K562 (cell line): Measurements from ENCODE around the gene KCNK3. TPM values are rescaled to one million over a fixed set of nuclear protein-coding genes. Genes with fewer than 3 reads are reported as not detected.
A peak's percentile ranks its signal among the peaks of the same experiment; 100 is the strongest.

Experiments used
- ARNT ChIP-seq, 2 experiments: fragments of 450-650 bp; IDR thresholded peaks; 2 replicates each; pipeline ENCODE4 v1.6.1; 2016; ENCODE audit warnings: mild to moderate bottlenecking in 1 of 2
- ETS1 ChIP-seq: conservative IDR thresholded peaks from 2 replicates; pipeline ENCODE4 v1.6.1; 2011; ENCODE audit warnings: low read depth, mild to moderate bottlenecking, low read length; ENCODE audit not compliant: control insufficient read depth
- FOXA1 ChIP-seq: fragments of 450-650 bp; IDR thresholded peaks from 2 replicates; pipeline ENCODE4 v1.6.1; 2016; ENCODE audit warnings: mild to moderate bottlenecking, borderline replicate concordance
- HDAC2 ChIP-seq: fragments of 450-650 bp; IDR thresholded peaks from 2 replicates; pipeline ENCODE4 v1.6.1; 2016; ENCODE audit warnings: mild to moderate bottlenecking
- HNRNPK ChIP-seq: fragments of 200-400 bp; formaldehyde crosslinking; IDR thresholded peaks from one replicate; pipeline ENCODE4 v1.6.1; 2018; ENCODE audit warnings: mild to moderate bottlenecking, low read depth, low read length; ENCODE audit not compliant: poor library complexity, severe bottlenecking
- IRF9 ChIP-seq: fragments of 450-650 bp; IDR thresholded peaks from 2 replicates; pipeline ENCODE4 v1.6.1; 2016; ENCODE audit warnings: missing biosample characterization, missing genetic modification characterization
- KDM1A ChIP-seq, 2 experiments: fragments of 450-650 bp; IDR thresholded peaks; 2 replicates each; pipeline ENCODE4 v1.6.1; 2016; ENCODE audit warnings: mild to moderate bottlenecking in 2 of 2
- MAFK ChIP-seq: IDR thresholded peaks from 2 replicates; pipeline ENCODE4 v1.6.1; 2011; ENCODE audit warnings: low read length, improper control_type of control experiment
- NBN ChIP-seq: fragments of 450-650 bp; IDR thresholded peaks from 2 replicates; pipeline ENCODE4 v1.6.1; 2016; ENCODE audit warnings: low read depth, mild to moderate bottlenecking
- NKRF ChIP-seq: fragments of 450-650 bp; IDR thresholded peaks from 2 replicates; pipeline ENCODE4 v1.6.1; 2016; ENCODE audit warnings: borderline replicate concordance
- RBFOX2 ChIP-seq: fragments of 200-400 bp; formaldehyde crosslinking; IDR thresholded peaks from 2 replicates; pipeline ENCODE4 v1.6.1; 2017; ENCODE audit warnings: low read depth, mild to moderate bottlenecking, low read length, moderate library complexity
- SP1 ChIP-seq: sonication (generic); formaldehyde crosslinking; IDR thresholded peaks from 2 replicates; pipeline ENCODE4 v1.8.1; 2022; ENCODE audit warnings: mild to moderate bottlenecking, missing genetic modification reagents
- ZBTB11 ChIP-seq, 3 experiments: fragments of 200-800 bp in 1 of 3; fragments of 250-450 bp in 1 of 3; fragments of 450-650 bp in 1 of 3; sonication (Bioruptor Pico) in 1 of 3; sonication (Bioruptor generic) in 1 of 3; formaldehyde crosslinking in 1 of 3; IDR thresholded peaks; 2 replicates each; pipeline versions ENCODE4 v1.6.1 to v1.8.0; 2016 to 2022; ENCODE audit warnings: mild to moderate bottlenecking in 2 of 3, missing genetic modification characterization in 2 of 3, missing compliant biosample characterization in 1 of 3, moderate library complexity in 1 of 3
- ZNF592 ChIP-seq: fragments of 450-650 bp; IDR thresholded peaks from 2 replicates; pipeline ENCODE4 v1.6.1; 2017; ENCODE audit warnings: antibody characterized with exemption, mild to moderate bottlenecking
- ZNF77 ChIP-seq: fragments of 250-450 bp; sonication (Bioruptor Pico); IDR thresholded peaks from 2 replicates; pipeline ENCODE4 v1.5.0; 2020
- polyA plus RNA-seq, 8 experiments: library from polyadenylated mRNA; depleted of rRNA in 4 of 8; stranded (reverse) in 5 of 8; unstranded in 3 of 8; fragments of >200 nt; fragmentation: Nextera tagmentation in 2 of 8; fragmentation: Illumina TruSeq in 1 of 8; extraction: Ambion mirVana in 2 of 8; extraction: Trizol in 1 of 8; gene quantifications; 2 replicates each; pipeline versions ENCODE4 v1.2.1 to v1.2.3, GENCODE V29; 2011 to 2014; ENCODE audit warnings: inconsistent platforms in 1 of 8, missing spikeins in 1 of 8
- total RNA-seq, 7 experiments: library from RNA; depleted of rRNA in 6 of 7; stranded (reverse); fragments of >200 nt in 6 of 7; fragmentation: Illumina TruSeq in 2 of 7; extraction: Trizol in 2 of 7; gene quantifications; 2 replicates each; pipeline versions ENCODE4 v1.2.1 to v1.2.3, GENCODE V29; 2011 to 2021; ENCODE audit warnings: low replicate concordance in 1 of 7

Gene KCNK3
- total and polyA plus RNA-seq, 9 of the 15 experiments (the other 6 are each of a cell fraction or from before 2014, with no cell fraction given): 0.01 to 0.20 (median 0.07) TPM; not detected in 5

GRCh38 chr2:26769089-26769761, 76.7 kb downstream of the KCNK3 start (continued):
- TF ChIP-seq ETS1 (peak; percentile 91; the same call in 1 of the 2 replicates), NBN (peak; percentile 85), ARNT (IDR thresholded peaks at IDR 0.05) (peak in 1 of 2 experiments; percentile 45; a peak in 1 of 4 replicates), ZBTB11 (CRISPR knock-in tag; IDR thresholded peaks at IDR 0.05) (peak in 1 of 3 experiments; percentile 66; a peak in 1 of 6 replicates), NKRF (0 out of 2 replicates have a peak, but pooled peaks have one; percentile 46), FOXA1 (no peak), RBFOX2 (peak; percentile 84), KDM1A (IDR thresholded peaks at IDR 0.05) (peak; percentile 94 to 95), HDAC2 (peak; percentile 94), MAFK (peak; percentile 89), ZNF77 (CRISPR knock-in tag) (no peak), IRF9 (tag) (no peak), ZNF592 (peak; percentile 99), SP1 (peak; percentile 86), HNRNPK (no peak)
